Neutrophil (primary cell): Measurements from ENCODE around the gene COL13A1.

Source experiments
- H3K27ac ChIP-seq: fragments of 200-600 bp; sonication (generic); 2 replicates; pipeline ENCODE4 v1.5.1; 2016; ENCODE audit warnings: mild to moderate bottlenecking, moderate library complexity
- H3K27me3 ChIP-seq: fragments of 200-600 bp; sonication (generic); 2 replicates; pipeline ENCODE4 v1.6.0; 2016; ENCODE audit warnings: mild to moderate bottlenecking
- H3K36me3 ChIP-seq: fragments of 200-600 bp; sonication (generic); 2 replicates; pipeline ENCODE4 v1.5.1; 2017
- H3K4me1 ChIP-seq, 2 experiments: fragments of 200-600 bp in 1 of 2; sonication (generic) in 1 of 2; 1 replicate in 1 of 2; 2 replicates in 1 of 2; pipeline versions ENCODE4 v1.5.1 to v1.6.1; 2013 to 2016; ENCODE audit warnings: low read depth in 1 of 2, low read length in 1 of 2, mild to moderate bottlenecking in 1 of 2, moderate library complexity in 1 of 2; ENCODE audit not compliant: control insufficient read depth in 1 of 2, insufficient read depth in 1 of 2
- H3K4me3 ChIP-seq, 2 experiments: fragments of 200-600 bp in 1 of 2; sonication (generic) in 1 of 2; 1 replicate in 1 of 2; 2 replicates in 1 of 2; pipeline ENCODE4 v1.5.1; 2013 to 2016; ENCODE audit warnings: low read depth in 1 of 2, low read length in 1 of 2, mild to moderate bottlenecking in 1 of 2, moderate library complexity in 1 of 2
- H3K9me3 ChIP-seq: fragments of 200-600 bp; sonication (generic); 2 replicates; pipeline ENCODE4 v1.5.1; 2016
- TF ChIP-seq, protein P1 (sequence below): fragments of 200-600 bp; sonication (generic); IDR thresholded peaks from 2 replicates; pipeline ENCODE4 v1.5.1; 2016; ENCODE audit warnings: antibody characterized with exemption

The COL13A1 gene

DNA sequence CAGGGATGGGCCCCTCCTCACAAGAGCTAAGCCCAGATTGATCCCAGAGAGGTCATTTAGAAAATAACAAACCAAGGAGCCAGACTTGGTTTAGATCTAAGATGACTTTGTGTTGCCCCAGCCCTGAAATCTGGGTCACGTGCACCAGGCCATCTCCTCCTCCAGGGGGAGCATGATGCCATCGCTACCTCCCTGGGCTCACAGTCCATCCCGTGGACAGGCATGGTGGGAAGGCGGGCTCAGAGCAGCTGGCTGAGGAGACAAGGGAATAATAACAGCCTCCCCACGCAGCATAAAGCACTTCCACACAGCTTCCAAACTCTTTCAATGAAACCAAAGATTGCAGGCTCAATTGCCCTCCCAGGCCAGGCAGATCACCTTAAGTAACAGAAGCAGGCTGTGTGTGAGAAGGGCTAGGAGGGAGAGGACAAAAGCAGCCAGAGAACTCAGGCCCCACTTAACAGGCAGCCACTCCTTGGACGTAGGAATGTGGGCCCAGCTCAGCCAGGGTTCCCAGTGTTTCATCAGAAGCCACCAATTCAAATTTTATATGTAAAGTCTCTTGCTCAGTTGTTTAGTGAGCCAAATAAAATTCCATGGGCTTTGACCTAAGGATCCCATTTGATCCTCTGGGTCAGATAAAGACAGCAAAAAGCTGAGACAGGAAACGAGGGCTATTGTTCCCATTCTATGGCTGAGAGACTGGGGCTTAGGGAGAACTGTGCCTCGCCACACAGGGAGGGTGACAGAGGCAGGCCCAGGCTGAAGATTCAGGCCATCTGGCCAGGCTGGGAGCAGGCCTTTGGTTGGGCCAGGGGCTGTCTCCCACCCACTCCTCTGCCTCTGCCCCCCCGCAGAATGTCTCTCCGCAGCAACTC is 100.2 kb downstream of the COL13A1 start:
- Histone ChIP-seq H3K27me3 (no peaks in the 10 kb centered on the region), H3K36me3 (no peaks in the 10 kb centered on the region), H3K27ac (no peak overlapping the region), H3K9me3 (no peaks in the 10 kb centered on the region), H3K4me1 (no peaks in the 10 kb centered on the region), H3K4me3 (no peak overlapping the region)
- TF ChIP-seq, protein P1, sequence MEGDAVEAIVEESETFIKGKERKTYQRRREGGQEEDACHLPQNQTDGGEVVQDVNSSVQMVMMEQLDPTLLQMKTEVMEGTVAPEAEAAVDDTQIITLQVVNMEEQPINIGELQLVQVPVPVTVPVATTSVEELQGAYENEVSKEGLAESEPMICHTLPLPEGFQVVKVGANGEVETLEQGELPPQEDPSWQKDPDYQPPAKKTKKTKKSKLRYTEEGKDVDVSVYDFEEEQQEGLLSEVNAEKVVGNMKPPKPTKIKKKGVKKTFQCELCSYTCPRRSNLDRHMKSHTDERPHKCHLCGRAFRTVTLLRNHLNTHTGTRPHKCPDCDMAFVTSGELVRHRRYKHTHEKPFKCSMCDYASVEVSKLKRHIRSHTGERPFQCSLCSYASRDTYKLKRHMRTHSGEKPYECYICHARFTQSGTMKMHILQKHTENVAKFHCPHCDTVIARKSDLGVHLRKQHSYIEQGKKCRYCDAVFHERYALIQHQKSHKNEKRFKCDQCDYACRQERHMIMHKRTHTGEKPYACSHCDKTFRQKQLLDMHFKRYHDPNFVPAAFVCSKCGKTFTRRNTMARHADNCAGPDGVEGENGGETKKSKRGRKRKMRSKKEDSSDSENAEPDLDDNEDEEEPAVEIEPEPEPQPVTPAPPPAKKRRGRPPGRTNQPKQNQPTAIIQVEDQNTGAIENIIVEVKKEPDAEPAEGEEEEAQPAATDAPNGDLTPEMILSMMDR, result no peak

DNA sequence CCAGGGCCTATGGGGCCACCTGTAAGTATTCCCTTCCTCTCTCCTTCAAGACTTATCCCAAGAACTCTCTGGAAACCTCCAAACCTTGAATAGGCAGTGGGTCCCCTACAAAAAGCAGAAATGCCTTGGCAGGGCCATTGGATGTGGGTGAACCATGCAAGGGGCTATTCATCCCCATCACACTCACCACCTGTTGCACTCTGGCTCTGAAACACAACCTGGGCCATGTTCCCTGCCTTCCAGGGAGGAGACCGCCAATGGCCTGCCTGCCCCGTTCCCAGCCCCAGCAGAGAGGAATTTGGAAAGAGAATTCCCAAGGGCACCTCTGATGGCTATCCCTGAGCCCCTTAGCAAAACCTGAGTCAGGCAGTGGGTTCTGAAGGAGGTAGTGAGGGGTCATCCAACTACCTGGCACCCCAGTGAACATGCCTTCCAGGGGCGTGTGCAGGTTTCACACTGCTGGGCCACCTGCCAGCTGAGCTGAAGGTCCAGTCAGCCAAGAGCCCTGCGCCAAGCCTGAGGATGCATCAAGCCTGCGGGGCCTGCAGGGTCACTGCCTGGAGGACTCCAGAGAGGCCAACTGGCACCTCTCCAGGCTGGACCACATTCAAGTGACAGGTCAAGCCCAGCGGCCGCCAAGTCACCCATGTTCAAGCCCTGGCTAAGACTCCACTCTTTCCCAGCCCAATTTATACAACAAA is 101.3 kb downstream of the COL13A1 start:
- H3K27ac ChIP-seq, result no peak overlapping the region
- peaks cover under 1% of the 10 kb centered on the region for H3K27me3 ChIP-seq
- H3K36me3 ChIP-seq, result no peaks in the 10 kb centered on the region
- H3K4me3 ChIP-seq, result no peak overlapping the region
- no peaks in the 10 kb centered on the region for H3K4me1 ChIP-seq
- no peaks in the 10 kb centered on the region for H3K9me3 ChIP-seq
- TF ChIP-seq, protein P1, result no peak

DNA sequence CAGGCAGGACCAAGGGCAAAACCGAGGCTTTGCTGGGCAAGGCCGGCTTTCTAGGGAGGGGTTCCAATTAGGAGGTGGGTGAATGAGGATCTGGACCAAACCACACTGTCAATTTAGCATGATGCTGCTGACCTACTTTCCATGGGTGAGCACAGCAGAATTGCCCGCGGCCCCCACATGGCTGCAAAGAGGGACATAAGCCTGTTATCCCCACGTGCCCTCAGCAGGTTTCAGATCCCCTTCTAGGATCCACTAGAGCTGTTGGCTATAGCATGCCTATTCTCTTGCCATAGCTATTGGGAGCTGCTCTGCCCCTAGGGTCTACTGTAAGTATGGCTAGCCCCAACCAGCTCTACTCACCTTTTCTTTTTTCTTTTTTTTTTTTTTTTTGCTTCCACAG is 102.8 kb downstream of the COL13A1 start:
- TF ChIP-seq, protein P1, result no peak
- Histone ChIP-seq H3K4me3 (no peak overlapping the region), H3K27me3 (peaks cover 7% of the 10 kb centered on the region), H3K36me3 (no peaks in the 10 kb centered on the region), H3K9me3 (no peaks in the 10 kb centered on the region), H3K27ac (no peak overlapping the region), H3K4me1 (no peaks in the 10 kb centered on the region)

DNA sequence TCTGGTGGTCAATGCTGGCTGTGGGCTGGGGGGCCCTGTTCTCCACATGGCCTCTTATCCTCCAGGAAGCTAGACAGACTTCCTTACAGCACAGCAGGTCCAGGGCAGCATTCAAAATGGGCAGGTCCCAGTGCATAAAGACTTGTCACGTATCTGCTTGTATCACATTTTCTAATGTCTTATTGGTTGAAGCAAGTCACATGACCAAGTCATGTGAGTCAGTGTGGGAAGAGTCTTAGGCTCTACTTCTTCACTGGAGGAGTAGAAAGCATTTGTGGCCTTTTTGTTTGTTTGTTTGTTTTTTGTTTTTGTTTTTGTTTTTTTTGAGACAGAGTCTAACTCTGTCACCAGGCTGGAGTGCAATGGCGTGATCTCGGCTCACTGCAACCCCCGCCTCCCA is 104.7 kb downstream of the COL13A1 start:
- no peaks in the 10 kb centered on the region for H3K36me3 ChIP-seq
- H3K27me3 ChIP-seq, result peaks cover 7% of the 10 kb centered on the region
- no peak overlapping the region for H3K27ac ChIP-seq
- no peaks in the 10 kb centered on the region for H3K4me1 ChIP-seq
- no peak overlapping the region for H3K4me3 ChIP-seq
- TF ChIP-seq, protein P1, result no peak
- no peaks in the 10 kb centered on the region for H3K9me3 ChIP-seq

DNA sequence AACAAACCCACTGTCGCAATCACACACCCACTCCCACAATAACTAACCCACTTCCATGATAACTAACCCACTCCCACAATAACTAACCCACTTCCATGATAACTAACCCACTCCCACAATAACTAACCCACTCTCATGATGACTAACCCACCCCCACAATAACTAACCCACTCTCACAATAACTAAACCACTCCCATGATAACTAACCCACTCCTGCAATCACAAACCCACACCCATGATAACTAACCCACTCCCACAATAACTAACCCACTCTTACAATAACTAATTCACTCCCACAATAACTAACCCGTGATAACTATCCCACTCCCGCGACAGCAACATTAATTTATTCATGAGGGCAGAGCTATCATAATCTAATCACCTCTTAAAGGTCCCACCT is 105.8 kb downstream of the COL13A1 start:
- Histone ChIP-seq H3K36me3 (no peaks in the 10 kb centered on the region), H3K4me1 (no peaks in the 10 kb centered on the region)

More for the DNA sequence above, 105.8 kb downstream of the COL13A1 start:
- Histone ChIP-seq H3K27ac (no peak overlapping the region), H3K27me3 (peaks cover 13% of the 10 kb centered on the region), H3K4me3 (no peak overlapping the region), H3K9me3 (no peaks in the 10 kb centered on the region)
- TF ChIP-seq, protein P1, result no peak
